IPS-20b (cell line): Measurements from ENCODE around the gene ADGRB3.

Source experiments
- H3K27ac ChIP-seq: one replicate; pipeline ENCODE4 v1.5.1; 2013; ENCODE audit warnings: low read length
- H3K27me3 ChIP-seq: 2 replicates; pipeline ENCODE4 v1.6.1; 2013; ENCODE audit warnings: mild to moderate bottlenecking, low read length, inconsistent platforms; ENCODE audit not compliant: insufficient read depth
- H3K36me3 ChIP-seq: 2 replicates; pipeline ENCODE4 v1.6.1; 2013; ENCODE audit warnings: low read depth, mild to moderate bottlenecking, inconsistent platforms, low read length, moderate library complexity; ENCODE audit not compliant: insufficient read depth
- H3K4me1 ChIP-seq: 2 replicates; pipeline ENCODE4 v1.6.1; 2013; ENCODE audit warnings: mild to moderate bottlenecking, control low read depth, inconsistent platforms, low read length, moderate library complexity; ENCODE audit not compliant: insufficient read depth
- H3K4me3 ChIP-seq: 2 replicates; pipeline ENCODE4 v1.5.1; 2013; ENCODE audit warnings: mild to moderate bottlenecking, low read length, inconsistent platforms
- H3K9ac ChIP-seq: 2 replicates; pipeline ENCODE4 v1.6.1; 2013; ENCODE audit warnings: low read depth, mild to moderate bottlenecking, inconsistent platforms, low read length, moderate library complexity
- H3K9me3 ChIP-seq: 2 replicates; pipeline ENCODE4 v1.6.1; 2013; ENCODE audit warnings: mild to moderate bottlenecking, low read depth, low read length, inconsistent platforms; ENCODE audit not compliant: insufficient read depth

ADGRB3 gene

DNA sequence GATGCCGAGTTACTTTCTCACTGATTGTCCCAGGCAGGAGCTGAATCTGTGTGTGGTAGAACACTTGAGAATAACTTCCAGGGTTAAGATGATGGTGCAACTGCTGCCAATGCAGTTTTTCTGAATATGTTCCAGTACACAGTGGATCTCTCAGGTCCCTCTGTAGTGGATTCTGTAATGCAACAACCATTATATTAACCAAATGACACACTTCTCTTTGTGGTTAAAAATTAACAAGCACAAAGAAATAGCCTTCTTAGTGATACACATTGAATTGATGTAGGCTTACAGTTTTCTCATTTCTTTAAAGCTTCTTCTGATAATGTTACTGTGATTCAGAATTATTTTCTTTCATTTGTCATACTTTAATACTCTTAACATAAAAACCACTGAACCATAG is 383.8 kb downstream of the ADGRB3 start:
- Histone ChIP-seq H3K27me3 (no peaks in the 10 kb centered on the region), H3K9ac (no peak overlapping the region), H3K4me3 (no peak overlapping the region), H3K27ac (no peak overlapping the region), H3K9me3 (no peaks in the 10 kb centered on the region), H3K4me1 (peaks cover 11% of the 10 kb centered on the region; the same call in 1 of the 2 replicates), H3K36me3 (no peaks in the 10 kb centered on the region)

DNA sequence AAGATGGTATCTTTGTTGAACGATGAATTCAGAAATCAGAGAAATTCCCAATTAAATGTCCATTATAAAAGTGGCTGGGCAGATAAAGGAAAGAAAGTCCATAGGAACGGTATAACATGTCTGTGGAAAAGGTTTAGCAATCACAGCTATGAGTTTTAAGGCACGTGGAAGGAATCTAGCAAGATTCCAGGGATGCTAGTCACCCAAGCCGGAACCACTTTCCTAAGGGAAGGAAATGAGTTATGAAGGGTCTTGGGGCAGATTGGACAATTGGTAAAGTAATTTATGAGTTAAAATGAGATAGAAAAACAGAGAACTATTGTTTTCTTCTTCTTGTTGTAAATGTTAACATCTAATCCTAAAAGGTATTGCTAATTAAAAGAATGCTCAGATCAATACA is 384.8 kb downstream of the ADGRB3 start:
- Histone ChIP-seq H3K4me1 (peaks cover 11% of the 10 kb centered on the region; the same call in 1 of the 2 replicates), H3K27me3 (no peaks in the 10 kb centered on the region), H3K9ac (no peak overlapping the region), H3K4me3 (no peak overlapping the region), H3K36me3 (no peaks in the 10 kb centered on the region), H3K9me3 (no peaks in the 10 kb centered on the region), H3K27ac (no peak overlapping the region)

DNA sequence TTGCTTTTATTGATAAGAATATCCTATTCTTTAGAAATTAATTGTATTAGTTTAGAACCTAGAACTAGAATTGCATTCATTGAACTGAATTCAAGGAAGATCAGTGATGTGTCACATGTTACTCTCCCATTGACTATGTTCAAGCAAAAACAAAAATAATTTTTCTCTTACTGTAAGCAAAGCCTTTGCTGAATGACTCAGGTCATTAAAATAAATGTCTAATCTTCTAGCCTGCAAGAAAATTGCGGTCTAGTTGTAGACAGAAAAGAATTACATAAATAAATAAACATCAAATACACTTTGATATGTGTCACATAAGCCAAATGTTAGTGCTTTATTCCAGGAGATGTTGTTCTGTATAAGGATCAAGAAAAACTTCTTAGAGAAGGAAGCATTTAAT is 387.9 kb downstream of the ADGRB3 start:
- no peak overlapping the region for H3K9ac ChIP-seq
- H3K9me3 ChIP-seq, result no peaks in the 10 kb centered on the region
- H3K4me3 ChIP-seq, result no peak overlapping the region
- H3K27ac ChIP-seq, result no peak overlapping the region
- no peaks in the 10 kb centered on the region for H3K27me3 ChIP-seq
- H3K36me3 ChIP-seq, result no peaks in the 10 kb centered on the region
- no peaks in the 10 kb centered on the region for H3K4me1 ChIP-seq

DNA sequence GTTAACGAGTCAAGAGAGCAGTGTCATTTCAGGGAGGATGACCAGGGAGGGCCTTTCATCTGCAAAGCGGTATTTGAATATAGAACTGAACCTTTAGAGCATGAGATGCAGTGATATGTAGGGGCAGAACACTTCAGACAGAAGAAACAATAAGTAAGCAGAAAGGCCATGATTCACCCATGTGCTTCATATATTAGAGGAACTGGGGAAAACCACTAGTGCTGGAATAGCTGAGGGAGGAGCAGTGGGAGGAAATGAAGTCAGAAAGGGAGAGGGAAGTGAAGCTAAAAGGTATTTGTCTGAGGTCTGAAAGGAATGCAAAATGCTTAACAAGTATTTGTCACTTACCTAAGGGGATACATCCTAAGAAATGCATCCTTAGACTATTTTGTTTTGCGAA is 391.2 kb downstream of the ADGRB3 start:
- Histone ChIP-seq H3K4me3 (no peak overlapping the region), H3K27ac (no peak overlapping the region), H3K4me1 (no peaks in the 10 kb centered on the region), H3K27me3 (no peaks in the 10 kb centered on the region), H3K36me3 (no peaks in the 10 kb centered on the region), H3K9me3 (no peaks in the 10 kb centered on the region), H3K9ac (no peak overlapping the region)

DNA sequence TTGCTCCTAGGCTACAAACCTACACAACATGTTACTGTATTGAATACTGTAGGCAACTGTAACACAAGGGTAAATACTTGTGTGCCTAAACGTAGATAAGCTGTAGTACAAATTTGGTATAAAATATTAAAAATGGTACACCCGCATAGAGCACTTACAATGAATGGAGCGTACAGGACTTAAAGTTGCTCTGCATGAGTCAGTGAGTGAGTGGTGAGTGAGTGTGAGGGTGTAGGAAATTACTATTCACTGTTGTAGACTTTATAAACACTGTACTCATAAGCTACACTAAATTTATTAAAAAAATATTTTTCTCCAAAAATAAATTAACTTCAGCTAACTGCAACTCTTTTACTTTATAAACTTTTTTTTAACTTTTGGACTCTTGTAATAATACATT is 391.6 kb downstream of the ADGRB3 start:
- Histone ChIP-seq H3K4me3 (no peak overlapping the region), H3K9me3 (no peaks in the 10 kb centered on the region), H3K36me3 (no peaks in the 10 kb centered on the region), H3K9ac (no peak overlapping the region), H3K27ac (no peak overlapping the region), H3K4me1 (no peaks in the 10 kb centered on the region), H3K27me3 (no peaks in the 10 kb centered on the region)

DNA sequence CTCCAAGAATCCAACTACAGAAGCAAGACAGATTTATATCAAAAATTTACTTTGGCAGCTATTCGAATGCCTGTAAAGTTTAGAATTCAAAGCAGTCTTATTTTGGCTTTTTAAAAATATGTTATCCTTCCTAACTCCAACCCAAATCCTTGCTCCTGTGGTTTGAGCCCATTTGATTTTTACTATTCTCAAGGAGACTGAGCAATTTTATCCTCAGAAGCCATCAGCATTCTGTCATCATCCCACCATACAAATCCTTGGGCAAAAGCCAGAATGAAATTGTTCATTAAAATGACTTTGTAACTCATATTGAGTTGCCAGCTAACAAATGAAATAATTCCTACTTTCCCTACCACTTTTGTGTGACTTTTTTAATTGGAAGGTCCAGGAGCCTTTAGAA is 392.8 kb downstream of the ADGRB3 start:
- no peaks in the 10 kb centered on the region for H3K27me3 ChIP-seq
- H3K9me3 ChIP-seq, result no peaks in the 10 kb centered on the region
- H3K27ac ChIP-seq, result no peak overlapping the region
- H3K4me3 ChIP-seq, result no peak overlapping the region
- no peak overlapping the region for H3K9ac ChIP-seq
- no peaks in the 10 kb centered on the region for H3K36me3 ChIP-seq
- no peaks in the 10 kb centered on the region for H3K4me1 ChIP-seq

DNA sequence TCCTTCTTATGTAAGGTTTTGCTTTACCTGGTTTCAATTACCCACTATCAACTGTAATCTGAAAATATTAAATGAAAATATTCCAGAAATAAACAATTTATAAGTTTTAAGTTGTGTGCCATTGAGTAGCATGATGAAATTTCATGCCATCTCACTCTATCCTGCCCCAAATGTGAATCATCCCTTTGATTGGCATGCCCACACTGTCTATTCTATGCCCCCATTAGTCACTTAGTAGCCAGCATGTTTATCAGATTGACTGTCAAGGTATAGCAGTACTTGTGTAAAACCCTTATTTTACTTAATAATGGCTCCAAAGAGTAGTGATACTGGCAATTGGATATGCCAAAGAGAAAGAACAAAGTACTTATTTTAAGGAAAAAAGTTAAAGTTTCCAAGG is 403.8 kb downstream of the ADGRB3 start:
- H3K9me3 ChIP-seq, result no peaks in the 10 kb centered on the region
- no peak overlapping the region for H3K9ac ChIP-seq

DNA sequence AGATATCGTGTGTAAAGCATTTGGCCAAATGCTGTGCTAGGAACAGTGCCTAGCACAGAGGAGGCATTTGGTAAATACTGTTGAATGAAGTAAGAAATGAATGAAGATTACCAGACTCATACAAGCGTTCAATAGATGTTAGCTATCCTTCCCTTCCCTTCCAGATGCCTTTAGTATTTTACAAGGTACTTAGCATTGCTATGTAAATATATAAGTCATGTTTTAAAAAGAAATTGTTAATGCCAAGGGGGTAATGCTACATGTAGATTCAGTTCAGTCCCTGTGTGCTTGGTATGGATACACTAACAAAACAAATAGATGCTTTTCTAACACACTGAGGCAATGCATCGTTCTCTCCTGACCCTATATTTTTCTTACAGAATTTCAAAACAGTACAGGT is 407.2 kb downstream of the ADGRB3 start:
- Histone ChIP-seq H3K4me3 (no peak overlapping the region), H3K4me1 (no peaks in the 10 kb centered on the region), H3K9me3 (no peaks in the 10 kb centered on the region)

More for the DNA sequence above, 403.8 kb downstream of the ADGRB3 start:
- Histone ChIP-seq H3K4me3 (no peak overlapping the region), H3K36me3 (no peaks in the 10 kb centered on the region), H3K4me1 (no peaks in the 10 kb centered on the region), H3K27me3 (no peaks in the 10 kb centered on the region), H3K27ac (no peak overlapping the region)

DNA sequence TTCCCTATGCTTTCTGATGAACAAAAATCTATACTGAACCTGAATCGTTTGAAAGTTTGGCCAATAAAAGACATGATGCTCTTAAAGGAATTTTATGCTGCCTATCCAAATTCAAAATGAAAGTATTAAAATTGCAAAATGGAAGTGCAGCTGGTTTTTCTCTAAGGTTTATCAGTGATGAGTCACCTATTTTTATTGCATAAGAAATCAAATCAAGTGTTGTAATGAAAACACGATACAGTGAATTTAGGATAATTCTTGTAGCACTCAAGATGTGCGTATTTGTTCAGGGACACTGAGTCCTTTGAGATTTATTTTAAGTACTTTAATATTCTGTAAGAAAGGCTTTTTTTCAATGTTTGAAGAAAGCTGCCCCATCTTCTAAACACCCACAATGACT is 409.5 kb downstream of the ADGRB3 start:
- H3K27me3 ChIP-seq, result no peaks in the 10 kb centered on the region
- H3K27ac ChIP-seq, result no peak overlapping the region
- no peak overlapping the region for H3K4me3 ChIP-seq
- no peaks in the 10 kb centered on the region for H3K9me3 ChIP-seq
- H3K9ac ChIP-seq, result no peak overlapping the region
- H3K36me3 ChIP-seq, result no peaks in the 10 kb centered on the region
- no peaks in the 10 kb centered on the region for H3K4me1 ChIP-seq

More for the DNA sequence above, 407.2 kb downstream of the ADGRB3 start:
- Histone ChIP-seq H3K27me3 (no peaks in the 10 kb centered on the region), H3K36me3 (no peaks in the 10 kb centered on the region), H3K9ac (no peak overlapping the region), H3K27ac (no peak overlapping the region)

DNA sequence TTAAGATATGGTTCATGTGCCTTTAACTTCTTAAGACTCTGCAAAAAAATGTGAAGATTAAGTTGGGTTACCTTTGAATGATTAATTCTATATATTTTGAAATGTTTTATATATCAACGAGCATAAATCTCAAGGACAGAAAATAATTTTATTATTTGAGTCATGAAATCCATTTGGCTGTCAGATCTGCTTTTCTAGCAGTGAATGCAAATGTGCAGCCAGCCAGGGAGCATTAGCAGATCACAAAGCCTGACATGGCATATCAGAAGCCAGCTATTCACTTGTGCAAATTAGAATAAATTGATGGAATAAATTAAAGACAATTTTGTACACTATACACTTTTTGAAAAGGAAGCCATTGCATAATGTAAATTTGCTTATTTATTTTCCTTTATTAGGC is 424.3 kb downstream of the ADGRB3 start:
- Histone ChIP-seq H3K27ac (no peak overlapping the region), H3K4me1 (no peaks in the 10 kb centered on the region), H3K9me3 (no peaks in the 10 kb centered on the region), H3K36me3 (no peaks in the 10 kb centered on the region), H3K27me3 (no peaks in the 10 kb centered on the region), H3K9ac (no peak overlapping the region), H3K4me3 (no peak overlapping the region)

DNA sequence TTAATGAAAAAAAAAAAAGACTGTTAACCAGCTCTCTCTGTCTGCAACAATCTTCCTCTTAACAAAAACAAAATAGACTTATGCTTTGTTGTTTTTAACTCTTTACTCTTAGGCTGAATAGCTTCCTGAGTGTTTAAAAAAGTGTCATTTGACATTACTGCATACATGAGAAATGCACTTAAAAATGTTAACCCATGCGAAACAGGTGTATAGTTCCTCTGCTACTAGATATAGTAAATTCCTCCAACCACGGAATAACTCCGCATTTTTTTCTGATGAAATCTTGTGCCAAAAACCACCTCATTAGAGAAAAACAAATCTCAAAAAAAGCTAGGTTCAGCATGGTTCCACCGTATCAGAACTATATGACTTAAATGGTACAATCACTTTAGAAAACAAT is 426.0 kb downstream of the ADGRB3 start:
- H3K9me3 ChIP-seq, result no peaks in the 10 kb centered on the region
- no peak overlapping the region for H3K27ac ChIP-seq
- no peak overlapping the region for H3K9ac ChIP-seq
- H3K36me3 ChIP-seq, result no peaks in the 10 kb centered on the region
- no peaks in the 10 kb centered on the region for H3K27me3 ChIP-seq
- no peaks in the 10 kb centered on the region for H3K4me1 ChIP-seq
- H3K4me3 ChIP-seq, result no peak overlapping the region

DNA sequence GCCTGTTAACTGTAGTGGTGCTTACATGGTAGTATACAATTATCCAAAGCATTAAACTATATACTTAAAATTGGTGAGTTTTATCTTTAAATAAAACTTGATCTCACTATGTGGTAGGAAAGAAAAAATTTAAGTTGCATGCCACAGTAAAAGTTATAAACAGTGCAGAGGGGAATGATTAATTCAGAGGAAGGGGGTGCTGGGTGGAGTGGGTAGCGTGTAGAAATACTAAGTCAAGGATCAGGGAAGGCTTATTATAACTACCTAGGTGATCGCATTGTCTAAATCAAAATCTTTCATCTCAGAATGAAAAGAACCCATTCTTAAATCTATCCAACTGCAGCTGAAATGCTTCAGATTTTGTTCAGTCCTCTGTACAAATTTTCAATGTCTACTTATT is 428.3 kb downstream of the ADGRB3 start:
- Histone ChIP-seq H3K27ac (no peak overlapping the region), H3K9me3 (no peaks in the 10 kb centered on the region), H3K27me3 (no peaks in the 10 kb centered on the region), H3K36me3 (no peaks in the 10 kb centered on the region), H3K9ac (no peak overlapping the region), H3K4me1 (no peaks in the 10 kb centered on the region), H3K4me3 (no peak overlapping the region)

DNA sequence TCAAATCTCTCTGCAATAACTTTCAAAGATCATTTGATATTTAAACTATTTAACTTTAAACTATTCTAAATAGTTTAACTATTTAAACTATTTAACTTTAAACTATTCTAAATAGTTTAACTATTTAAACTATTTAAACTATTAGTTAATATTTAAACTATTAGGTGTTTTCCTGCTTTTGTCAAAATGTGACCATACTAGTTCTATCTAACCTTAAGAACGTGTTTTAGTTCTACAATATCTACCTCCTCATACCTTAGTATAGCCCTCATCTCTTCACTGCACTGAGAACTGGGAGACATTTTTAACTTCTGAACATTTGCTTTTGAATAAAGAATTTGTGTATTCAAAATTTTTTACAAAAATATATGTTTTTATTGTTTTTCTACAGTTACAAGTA is 429.1 kb downstream of the ADGRB3 start:
- H3K9me3 ChIP-seq, result no peaks in the 10 kb centered on the region
- no peak overlapping the region for H3K27ac ChIP-seq
- H3K9ac ChIP-seq, result no peak overlapping the region
- no peak overlapping the region for H3K4me3 ChIP-seq
- H3K36me3 ChIP-seq, result no peaks in the 10 kb centered on the region
- no peaks in the 10 kb centered on the region for H3K4me1 ChIP-seq
- H3K27me3 ChIP-seq, result no peaks in the 10 kb centered on the region
